ENCODE data around the gene HIPK2. TPM values are rescaled to one million over a fixed set of nuclear protein-coding genes. Genes with fewer than 3 reads are reported as not detected.

The HIPK2 gene
- total and polyA plus RNA-seq, 2 donors (not counting 3 experiments of a cell fraction or from before 2014, with no cell fraction given), result 9.0 to 43.8 TPM

DNA sequence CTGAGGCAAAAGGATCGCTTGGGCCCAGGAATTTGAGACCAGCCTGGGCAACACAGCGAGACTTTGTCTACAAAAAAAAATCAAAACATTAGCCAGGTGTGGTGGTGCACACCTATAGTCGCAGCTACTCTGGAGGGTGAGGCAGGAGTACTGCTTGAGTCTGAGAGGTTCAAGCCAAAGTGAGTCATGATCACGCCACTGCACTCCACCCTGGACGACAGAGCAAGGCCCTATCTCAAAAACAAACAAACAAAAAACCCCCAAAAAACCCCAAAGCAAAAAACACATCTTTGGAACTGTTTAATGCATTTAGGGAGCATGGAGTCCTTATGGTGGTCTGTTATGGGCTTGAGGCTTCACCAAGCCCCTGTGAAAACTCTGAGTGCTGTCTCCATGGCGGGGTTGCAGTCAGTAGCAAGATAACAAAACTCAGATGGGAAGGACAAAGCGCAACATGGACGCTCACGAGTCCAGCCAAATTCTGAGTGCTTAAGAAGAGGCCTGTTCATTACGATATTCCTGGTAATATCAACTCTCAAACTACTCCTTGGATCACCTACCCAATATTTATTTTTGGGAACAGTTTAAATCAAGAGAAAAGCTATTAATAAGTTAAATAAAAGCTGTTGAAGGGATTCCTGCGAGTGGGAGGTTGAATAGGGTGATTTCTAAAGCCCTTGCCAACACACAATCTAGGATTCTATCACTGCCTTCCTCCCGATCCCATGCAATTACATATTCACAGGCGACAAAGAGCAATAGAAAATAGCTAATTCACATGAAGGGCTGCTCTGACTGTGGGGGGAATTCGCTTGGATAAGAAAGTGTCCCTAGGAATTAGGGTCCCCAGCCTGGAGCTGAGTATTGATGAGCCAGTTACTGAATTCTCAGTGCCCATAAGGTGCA, 123.3 kb downstream of the HIPK2 start:
- no peaks in the 10 kb centered on the region for H4K20me1 ChIP-seq (replicated peaks; ENCODE audit: control insufficient read depth, extremely low read depth, insufficient read depth, low read length)
- H3K4me3 ChIP-seq (replicated peaks in 1 of 3; ENCODE audit: insufficient read depth in 1 of 3, low read depth in 1 of 3, low read length in 3 of 3), result no peak overlapping the region
- ChIA-PET CTCF (interaction anchor here (0.9 to 2.0 kb wide), 4 partner anchors 9 to 348 kb away, joined by 3 to 9 read pairs (median 3); no protein-coding TSS in a partner anchor), POLR2A (interaction anchor here (0.6 kb wide), 1 partner anchor 125 kb away, joined by 7 read pairs; no protein-coding TSS in a partner anchor)
- H3K79me2 ChIP-seq (ENCODE audit: control insufficient read depth, insufficient read depth, low read length), result peaks cover 33% of the 10 kb centered on the region
- DNase-seq (ENCODE audit: low read depth, low spot score) (no peak), FAIRE-seq (no peak)
- H3K9ac ChIP-seq (replicated peaks; ENCODE audit: extremely low read depth, insufficient read depth, low read length), result no peak overlapping the region
- H3K4me2 ChIP-seq (ENCODE audit: insufficient read depth, low read length), result no peak overlapping the region
- no peak overlapping the region for H3K27ac ChIP-seq (ENCODE audit: insufficient read depth, low read depth, low read length)
- TF ChIP-seq POLR2A (IDR thresholded peaks at IDR 0.05; ENCODE audit: low read depth, low read length) (no peak), CTCF (IDR thresholded peaks at IDR 0.05; ENCODE audit: extremely low read depth in 1 of 2, insufficient read depth in 1 of 2, low read depth in 1 of 2, low read length in 2 of 2) (no peak), JUN (IDR thresholded peaks at IDR 0.05; ENCODE audit: borderline replicate concordance, insufficient read depth, insufficient read length, low read depth) (no peak), MYC (IDR thresholded peaks at IDR 0.05; ENCODE audit: low read depth, low read length) (no peak), POLR2AphosphoS5 (IDR thresholded peaks at IDR 0.05; ENCODE audit: insufficient read depth, low read depth, low read length) (no peak), EZH2 (IDR thresholded peaks at IDR 0.05; ENCODE audit: borderline replicate concordance, low read depth, low read length, severe bottlenecking) (no peak), GATA2 (IDR thresholded peaks at IDR 0.05; ENCODE audit: insufficient read depth, insufficient read length, low read depth, low read length) (no peak), FOS (IDR thresholded peaks at IDR 0.05; ENCODE audit: borderline replicate concordance, insufficient read depth, low read length) (no peak)
- TF ChIP-seq, protein P1, sequence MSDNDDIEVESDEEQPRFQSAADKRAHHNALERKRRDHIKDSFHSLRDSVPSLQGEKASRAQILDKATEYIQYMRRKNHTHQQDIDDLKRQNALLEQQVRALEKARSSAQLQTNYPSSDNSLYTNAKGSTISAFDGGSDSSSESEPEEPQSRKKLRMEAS (IDR thresholded peaks at IDR 0.05; ENCODE audit: insufficient read depth, insufficient read length), result no peak
- H3K36me3 ChIP-seq (ENCODE audit: control insufficient read depth in 2 of 2, extremely low read depth in 1 of 2, insufficient read depth in 2 of 2, low read length in 2 of 2), result no peaks in the 10 kb centered on the region
- no peaks in the 10 kb centered on the region for H3K27me3 ChIP-seq (ENCODE audit: control insufficient read depth in 2 of 2, insufficient read depth in 2 of 2, low read length in 2 of 2)
- H2AFZ ChIP-seq (ENCODE audit: low read depth, low read length), result no peak overlapping the region
- intact Hi-C loops (cut with micrococcal nuclease) (no loop called here), dilution Hi-C loops (cut with MboI; ENCODE audit: extremely low pct_ligation_motif_present, low sequenced_read_pairs) (no loop called here)
- no TSS peak for BruUV-seq (replicated peaks)
- no peaks in the 10 kb centered on the region for H3K9me3 ChIP-seq (replicated peaks; ENCODE audit: control insufficient read depth, insufficient read depth, low read length)
- H3K9me1 ChIP-seq (replicated peaks; ENCODE audit: control insufficient read depth, extremely low read depth, insufficient read depth, low read length), result no peaks in the 10 kb centered on the region
- H3K4me1 ChIP-seq (ENCODE audit: control insufficient read depth, extremely low read depth, insufficient read depth, low read length), result peaks cover 17% of the 10 kb centered on the region

Measured in endothelial cell of umbilical vein (primary cell).